Ovary (tissue), 3 donors: ENCODE measurements around the gene TBCK.

Experiments used
- CTCF ChIP-seq, 3 donors: fragments of 450-650 bp in 2 of 3; fragments of 200-600 bp in 1 of 3; IDR thresholded peaks; one replicate each; pipeline versions ENCODE4 v1.5.1 to v1.8.0; 2016 to 2022; ENCODE audit warnings: antibody characterized with exemption in 3 of 3, mild to moderate bottlenecking in 1 of 3
- EP300 ChIP-seq: sonication (generic); formaldehyde crosslinking; IDR thresholded peaks from one replicate; pipeline ENCODE4 v1.6.1; 2017; ENCODE audit warnings: antibody characterized with exemption
- donor health status: DM: no; HTN: no; CAD: no.

DNA sequence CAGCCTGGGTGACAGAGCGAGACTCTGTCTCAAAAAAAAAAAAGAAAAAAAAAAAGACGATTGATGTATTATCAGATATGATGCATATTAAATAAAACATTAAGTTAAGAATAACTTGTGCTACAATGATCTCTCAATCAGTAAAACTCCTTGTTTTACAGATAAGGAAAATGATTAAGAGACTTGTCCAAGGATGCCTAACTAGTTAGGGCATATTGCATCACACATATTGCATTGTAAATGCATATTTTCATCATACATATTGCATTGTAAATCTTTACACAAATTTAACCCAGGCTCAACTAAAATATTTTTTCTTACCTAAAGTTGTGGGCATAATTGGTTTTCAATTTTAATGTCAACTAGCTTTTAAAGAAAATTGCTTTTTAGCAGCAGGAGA lies 26.3 kb downstream of the TBCK start:
- no peak for TF ChIP-seq EP300
- TF ChIP-seq CTCF (IDR thresholded peaks at IDR 0.05): no peak
